Endothelial cell of umbilical vein (primary cell): Measurements from ENCODE around the gene TRIM29. TPM values are rescaled to one million over a fixed set of nuclear protein-coding genes. Genes with fewer than 3 reads are reported as not detected.

Experiments
- BruUV-seq: library from RNA; stranded (reverse); fragments of 400-500 nt; replicated peaks from 2 replicates; lab custom pipeline; 2021; lab: Mats Ljungman, UMichigan
- CTCF ChIA-PET: fragments of 300-600, 350-600 bp; sonication (Branson Sonifier 250); formaldehyde crosslinking; loops from one replicate; lab custom pipeline; 2021; ENCODE audit warnings: antibody characterized with exemption, inconsistent platforms; lab: Charles Lee
- POLR2A ChIA-PET: fragments of 300-600, 350-600 bp; sonication (Branson Sonifier 250); formaldehyde crosslinking; loops from one replicate; lab custom pipeline; 2021; ENCODE audit warnings: antibody characterized with exemption, inconsistent platforms; lab: Charles Lee
- DNase-seq: peaks from one replicate; pipeline ENCODE4 v3.0.0-alpha.2; 2011; ENCODE audit warnings: low read depth, low spot score
- FAIRE-seq: peaks from 2 replicates; lab custom pipeline; 2011; peaks lifted over from hg19 to GRCh38; lab: Jason Lieb, UNC
- H2AFZ ChIP-seq: 2 replicates; pipeline ENCODE4 v1.6.0; 2012; ENCODE audit warnings: low read depth, low read length, control low read depth, inconsistent platforms
- H3K27ac ChIP-seq: 2 replicates; pipeline ENCODE4 v1.5.1; 2011; ENCODE audit warnings: low read depth, mild to moderate bottlenecking, control low read depth, low read length, moderate library complexity; ENCODE audit not compliant: insufficient read depth
- H3K27me3 ChIP-seq, 2 experiments: 2 replicates each; pipeline versions ENCODE4 v1.6.0 to v1.6.1; 2011; ENCODE audit warnings: low read length in 2 of 2, mixed read lengths in 1 of 2; ENCODE audit not compliant: control insufficient read depth in 2 of 2, insufficient read depth in 2 of 2
- H3K36me3 ChIP-seq, 2 experiments: 2 replicates in 1 of 2; 3 replicates in 1 of 2; pipeline ENCODE4 v1.5.1; 2011; ENCODE audit warnings: low read length in 2 of 2, mild to moderate bottlenecking in 1 of 2, moderate library complexity in 1 of 2; ENCODE audit not compliant: control insufficient read depth in 2 of 2, insufficient read depth in 2 of 2; ENCODE audit errors: extremely low read depth in 1 of 2
- H3K4me1 ChIP-seq: 3 replicates; pipeline ENCODE4 v1.5.1; 2011; ENCODE audit warnings: mild to moderate bottlenecking, low read length; ENCODE audit not compliant: control insufficient read depth, insufficient read depth; ENCODE audit errors: extremely low read depth
- H3K4me2 ChIP-seq: 2 replicates; pipeline ENCODE4 v1.6.1; 2011; ENCODE audit warnings: low read length, control low read depth, mixed read lengths; ENCODE audit not compliant: insufficient read depth
- H3K4me3 ChIP-seq, 3 experiments: fragments of 200-600 bp in 1 of 3; sonication (generic), shearing (Covaris generic) in 1 of 3; replicated peaks in 1 of 3; 2 replicates each; pipeline ENCODE4 v1.5.1; 2011 to 2016; ENCODE audit warnings: control low read depth in 3 of 3, low read length in 3 of 3, mild to moderate bottlenecking in 2 of 3, inconsistent platforms in 1 of 3, low read depth in 1 of 3, moderate library complexity in 1 of 3; ENCODE audit not compliant: insufficient read depth in 1 of 3
- H3K79me2 ChIP-seq: 2 replicates; pipeline ENCODE4 v1.6.0; 2012; ENCODE audit warnings: low read length, inconsistent platforms; ENCODE audit not compliant: control insufficient read depth, insufficient read depth
- H3K9ac ChIP-seq: replicated peaks from 2 replicates; pipeline ENCODE3; 2011; ENCODE audit warnings: low read length, control low read depth; ENCODE audit not compliant: insufficient read depth; ENCODE audit errors: extremely low read depth
- H3K9me1 ChIP-seq: replicated peaks from 3 replicates; pipeline ENCODE4 v1.6.0; 2011; ENCODE audit warnings: mild to moderate bottlenecking, low read length; ENCODE audit not compliant: control insufficient read depth, insufficient read depth; ENCODE audit errors: extremely low read depth
- H3K9me3 ChIP-seq: replicated peaks from 2 replicates; pipeline ENCODE4 v1.5.1; 2012; ENCODE audit warnings: low read length, inconsistent platforms; ENCODE audit not compliant: control insufficient read depth, insufficient read depth
- H4K20me1 ChIP-seq: replicated peaks from 2 replicates; pipeline ENCODE3; 2011; ENCODE audit warnings: mild to moderate bottlenecking, low read length; ENCODE audit not compliant: control insufficient read depth, insufficient read depth; ENCODE audit errors: extremely low read depth
- CTCF ChIP-seq, 2 donors: IDR thresholded peaks; 1 replicate in 1 of 2; 2 replicates in 1 of 2; pipeline ENCODE4 v1.5.1; 2011; ENCODE audit warnings: low read length in 2 of 2, mild to moderate bottlenecking in 2 of 2, moderate library complexity in 2 of 2, control low read depth in 1 of 2, inconsistent platforms in 1 of 2, low read depth in 1 of 2; ENCODE audit not compliant: insufficient read depth in 1 of 2; ENCODE audit errors: extremely low read depth in 1 of 2
- EZH2 ChIP-seq: IDR thresholded peaks from 2 replicates; pipeline ENCODE4 v1.6.1; 2012; ENCODE audit warnings: borderline replicate concordance, low read depth, mild to moderate bottlenecking, moderate library complexity, low read length, inconsistent platforms; ENCODE audit not compliant: severe bottlenecking
- FOS ChIP-seq: IDR thresholded peaks from 2 replicates; pipeline ENCODE4 v1.6.1; 2011; ENCODE audit warnings: mild to moderate bottlenecking, low read length, moderate library complexity, borderline replicate concordance; ENCODE audit not compliant: insufficient read depth
- GATA2 ChIP-seq: IDR thresholded peaks from 2 replicates; pipeline ENCODE4 v1.7.0; 2011; ENCODE audit warnings: low read depth, mild to moderate bottlenecking, moderate library complexity, mixed read lengths, low read length; ENCODE audit not compliant: insufficient read length, insufficient read depth
- JUN ChIP-seq: IDR thresholded peaks from 2 replicates; pipeline ENCODE4 v1.6.1; 2011; ENCODE audit warnings: borderline replicate concordance, low read depth; ENCODE audit not compliant: insufficient read length, insufficient read depth
- MAX ChIP-seq: IDR thresholded peaks from 2 replicates; pipeline ENCODE4 v1.6.1; 2011; ENCODE audit not compliant: insufficient read depth, insufficient read length
- MYC ChIP-seq: IDR thresholded peaks from one replicate; pipeline ENCODE4 v1.6.1; 2011; ENCODE audit warnings: mild to moderate bottlenecking, low read depth, low read length
- POLR2A ChIP-seq: IDR thresholded peaks from 2 replicates; pipeline ENCODE4 v1.6.1; 2012; ENCODE audit warnings: low read depth, mild to moderate bottlenecking, control low read depth, low read length
- POLR2AphosphoS5 ChIP-seq: IDR thresholded peaks from 2 replicates; pipeline ENCODE4 v1.6.1; 2012; ENCODE audit warnings: low read depth, mild to moderate bottlenecking, control low read depth, low read length, moderate library complexity; ENCODE audit not compliant: insufficient read depth
- dilution Hi-C: fragments of 300-500 bp; cut with MboI; formaldehyde crosslinking; loops from one replicate; pipeline ENCODE4 v1.15.0; 2019; ENCODE audit warnings: low sequenced_read_pairs; ENCODE audit not compliant: extremely low pct_ligation_motif_present
- intact Hi-C: fragments of 100-400 bp; cut with micrococcal nuclease; formaldehyde crosslinking; loops from one replicate; pipeline ENCODE4 v1.10.0; 2022
- polyA plus RNA-seq, 4 experiments: library from polyadenylated mRNA; depleted of rRNA in 3 of 4; stranded (reverse) in 3 of 4; unstranded in 1 of 4; fragments of >200 nt; gene quantifications; 2 replicates each; pipeline versions ENCODE4 v1.2.1 to v1.2.3, GENCODE V29; 2011 to 2012; ENCODE audit warnings: missing spikeins in 1 of 4
- total RNA-seq: library from RNA; stranded (reverse); gene quantifications from 2 replicates; pipeline ENCODE4 v1.2.3, GENCODE V29; 2021

TRIM29 gene
- total and polyA plus RNA-seq, 2 donors (not counting 3 experiments of a cell fraction or from before 2014, with no cell fraction given), result not detected

GRCh38 chr11:120169981-120170698 lies 32.2 kb upstream of the TRIM29 start:
- no peak overlapping the region for H3K9ac ChIP-seq
- no peak overlapping the region for H3K4me3 ChIP-seq
- ChIA-PET CTCF (interaction anchor here (0.9 to 8.7 kb wide), 9 partner anchors 11 to 441 kb away, joined by 4 to 217 read pairs (median 16); partner anchors contain the start of genes NECTIN1 and OAF), POLR2A (no interaction called here)
- H3K4me2 ChIP-seq, result no peak overlapping the region
- FAIRE-seq (no peak), DNase-seq (no peak)
- no peaks in the 10 kb centered on the region for H4K20me1 ChIP-seq
- intact Hi-C loops, result loop anchor here (1.0 to 2.0 kb wide), 3 partner anchors 40 to 689 kb away; no protein-coding TSS in a partner anchor
- dilution Hi-C loops, result no loop called here
- no peak for TF ChIP-seq POLR2A
- TF ChIP-seq FOS, result no peak
- no peak for TF ChIP-seq MAX
- TF ChIP-seq POLR2AphosphoS5, result no peak
- no peak for TF ChIP-seq JUN
- no peak for TF ChIP-seq CTCF (IDR thresholded peaks at IDR 0.05; ENCODE audit: extremely low read depth in 1 of 2, insufficient read depth in 1 of 2, low read depth in 1 of 2, low read length in 2 of 2)
- TF ChIP-seq MYC, result no peak
- no peak for TF ChIP-seq GATA2
- TF ChIP-seq EZH2, result no peak
- H3K27me3 ChIP-seq, result peaks cover 29 to 38% of the 10 kb centered on the region in 2 experiments
- no peak overlapping the region for H2AFZ ChIP-seq
- no peaks in the 10 kb centered on the region for H3K36me3 ChIP-seq
- no peak overlapping the region for H3K27ac ChIP-seq
- no peaks in the 10 kb centered on the region for H3K9me3 ChIP-seq
- H3K9me1 ChIP-seq, result no peaks in the 10 kb centered on the region
- H3K4me1 ChIP-seq, result peaks cover 7% of the 10 kb centered on the region
- no peaks in the 10 kb centered on the region for H3K79me2 ChIP-seq
- no TSS peak for BruUV-seq
